Inferior parietal cortex (tissue), 1 donor: Measurements from ENCODE around the gene HP1BP3.

Experiments used
- DNase-seq: peaks from one replicate; pipeline ENCODE4 v3.0.0-alpha.2; 2016; ENCODE audit errors: extremely low spot score

Gene HP1BP3

DNA sequence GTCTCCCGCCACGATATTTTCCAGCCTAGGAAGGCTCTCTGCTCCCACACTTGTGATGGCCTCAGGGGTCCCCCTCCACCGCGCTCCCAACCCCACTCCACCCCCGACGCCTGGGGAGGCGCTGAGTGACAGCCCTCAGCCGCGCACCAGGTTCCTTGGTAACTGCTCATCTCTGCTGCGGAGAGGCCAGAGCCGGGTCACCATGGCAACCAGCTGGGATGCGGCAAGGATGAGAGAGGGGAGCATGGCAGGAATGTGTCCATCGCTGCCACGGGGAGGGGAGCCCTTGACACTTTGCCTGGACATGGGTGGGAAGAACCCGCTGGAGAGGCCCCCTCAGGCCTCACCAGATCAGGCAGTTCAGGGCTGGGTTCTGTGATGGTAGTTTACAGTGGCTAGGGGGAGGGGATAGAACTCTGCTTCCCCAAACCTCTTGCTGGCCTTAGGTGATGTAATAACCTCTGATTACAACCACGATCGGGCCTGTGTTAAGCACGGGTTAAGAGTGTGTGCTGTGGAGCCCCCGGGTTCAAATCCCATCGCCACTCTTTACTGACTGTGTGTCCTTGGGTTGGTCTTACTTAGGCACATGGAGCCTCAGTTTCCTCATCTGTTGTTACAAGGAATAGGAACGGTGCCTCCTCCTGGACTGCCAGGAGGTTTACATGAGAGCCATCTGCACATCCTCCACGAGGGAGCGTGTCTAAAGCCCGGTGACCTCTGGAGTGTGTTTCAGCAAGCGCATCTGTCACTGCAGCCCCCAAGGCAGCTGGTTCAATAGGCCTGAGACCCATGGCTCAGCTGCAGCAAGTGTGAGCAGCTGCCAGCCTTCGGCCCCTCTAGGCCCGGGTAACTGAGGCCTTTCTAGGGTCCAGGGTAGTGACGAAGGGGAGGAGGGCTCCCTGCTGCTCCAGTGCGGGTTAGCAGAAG lies 75.6 kb downstream of the HP1BP3 start:
- no peak for DNase-seq

DNA sequence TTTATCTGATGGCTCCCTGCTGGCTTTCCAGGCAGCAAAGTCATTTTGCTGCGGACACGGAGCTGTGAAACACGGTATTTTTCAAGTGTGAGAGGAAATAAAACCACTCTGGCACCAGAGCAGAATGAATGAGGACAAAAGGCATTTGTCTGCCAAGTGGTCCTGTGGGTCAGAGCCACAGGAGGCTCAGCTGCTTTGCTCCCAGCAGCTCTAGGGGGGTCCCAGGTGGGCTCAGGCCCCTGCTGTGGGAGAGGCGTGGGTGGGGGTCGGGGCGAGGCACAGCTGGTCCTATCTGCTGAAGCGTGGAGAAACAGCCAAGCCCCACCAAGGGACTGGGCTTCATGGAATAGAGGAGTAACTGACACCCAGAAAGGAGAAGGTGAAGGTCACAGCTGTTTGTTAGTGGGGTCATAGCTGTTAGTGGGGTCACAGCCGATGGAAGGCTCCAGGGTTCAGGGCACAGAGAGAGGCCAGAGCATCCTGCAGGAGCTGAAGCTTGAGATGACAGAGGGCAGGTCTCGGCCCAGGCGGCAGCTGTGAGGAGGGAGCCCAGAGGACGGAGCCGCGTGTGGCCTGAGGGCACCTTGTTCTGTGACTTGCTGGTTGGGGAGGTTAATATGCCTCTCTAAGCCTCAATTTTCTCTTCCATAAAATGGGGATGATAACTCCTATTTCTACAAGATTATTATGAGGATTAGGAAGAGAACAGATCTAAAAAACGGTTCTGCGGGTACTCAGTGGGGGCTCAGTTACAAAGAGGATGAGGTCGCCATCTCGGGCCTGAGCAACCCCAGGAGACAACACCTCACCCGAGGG lies 76.4 kb downstream of the HP1BP3 start:
- no peak for DNase-seq

DNA sequence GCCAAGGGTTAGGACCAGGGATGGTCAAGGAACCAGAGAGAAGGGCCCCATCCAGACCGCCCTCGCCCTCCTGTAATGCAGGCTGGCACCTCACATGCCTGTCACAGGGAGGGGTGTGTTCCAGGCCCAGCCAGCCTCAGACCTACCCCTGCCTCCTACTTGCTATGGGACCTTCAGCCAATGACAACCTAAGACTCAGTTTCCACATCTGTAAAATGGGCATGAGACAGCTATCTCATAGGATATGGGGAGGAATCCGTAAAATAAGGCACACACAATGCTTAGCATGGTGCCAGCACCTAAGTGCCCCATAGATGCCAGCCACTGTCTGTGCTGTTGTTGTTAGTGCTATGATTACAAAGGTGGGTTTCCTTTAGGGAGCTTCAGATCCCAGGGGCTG lies 77.2 kb downstream of the HP1BP3 start:
- no peak for DNase-seq

DNA sequence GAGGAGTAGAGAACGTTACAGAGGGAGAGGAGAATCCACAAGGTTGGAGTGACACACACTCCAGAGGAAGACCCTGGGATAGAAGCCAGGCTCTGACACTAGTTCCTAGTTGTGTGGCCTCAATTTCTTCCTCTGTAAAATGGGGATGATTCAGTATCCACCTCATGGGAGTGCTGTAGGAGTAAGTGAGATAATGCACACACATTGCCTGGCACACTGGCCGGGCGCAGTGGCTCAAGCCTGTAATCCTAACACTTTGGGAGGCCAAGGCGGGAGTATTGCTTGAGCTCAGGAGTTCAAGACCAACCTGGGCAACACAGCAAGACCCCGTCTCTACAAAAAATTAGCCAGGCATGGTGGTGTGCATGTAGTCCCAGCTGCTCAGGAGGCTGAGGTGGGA lies 78.2 kb downstream of the HP1BP3 start:
- no peak for DNase-seq

DNA sequence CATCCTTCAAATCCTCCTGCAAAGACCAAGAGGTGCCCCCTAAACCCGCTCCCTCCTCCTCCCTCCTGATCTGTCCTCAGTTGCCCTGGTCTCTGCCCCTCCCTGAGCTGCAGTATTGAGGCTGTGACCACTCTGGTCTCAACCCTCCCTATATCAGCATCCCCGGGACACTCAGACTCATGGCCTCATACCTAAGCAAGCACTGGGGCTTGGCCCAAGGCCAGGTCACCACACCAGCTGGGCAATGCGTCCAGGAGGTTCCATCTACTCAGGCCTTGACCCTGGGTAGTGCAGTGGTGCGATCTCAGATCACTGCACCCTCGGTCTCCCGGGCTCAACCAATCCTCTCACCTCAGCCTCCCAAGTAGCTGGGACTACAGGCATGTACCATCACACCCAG lies 79.0 kb downstream of the HP1BP3 start:
- no peak for DNase-seq

DNA sequence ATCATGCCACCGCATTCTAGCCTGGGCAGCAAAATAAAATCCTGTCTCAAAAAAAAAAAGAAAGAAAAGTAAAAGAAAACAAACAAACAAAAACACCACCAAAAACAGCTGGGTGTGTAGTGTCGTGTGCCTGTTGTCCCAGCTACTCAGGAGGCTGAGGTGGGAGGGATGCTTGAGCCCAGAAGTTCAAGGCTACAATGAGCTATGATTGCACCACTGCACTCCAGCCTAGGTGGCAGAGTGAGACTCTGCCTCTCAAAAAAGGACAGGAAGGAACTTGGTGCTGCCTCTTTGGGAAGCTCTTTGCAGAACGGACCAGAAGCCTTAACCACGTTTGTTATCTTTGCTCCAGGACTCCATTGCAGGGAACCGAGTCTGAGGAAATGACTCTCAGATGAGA lies 80.3 kb downstream of the HP1BP3 start:
- DNase-seq, result no peak

DNA sequence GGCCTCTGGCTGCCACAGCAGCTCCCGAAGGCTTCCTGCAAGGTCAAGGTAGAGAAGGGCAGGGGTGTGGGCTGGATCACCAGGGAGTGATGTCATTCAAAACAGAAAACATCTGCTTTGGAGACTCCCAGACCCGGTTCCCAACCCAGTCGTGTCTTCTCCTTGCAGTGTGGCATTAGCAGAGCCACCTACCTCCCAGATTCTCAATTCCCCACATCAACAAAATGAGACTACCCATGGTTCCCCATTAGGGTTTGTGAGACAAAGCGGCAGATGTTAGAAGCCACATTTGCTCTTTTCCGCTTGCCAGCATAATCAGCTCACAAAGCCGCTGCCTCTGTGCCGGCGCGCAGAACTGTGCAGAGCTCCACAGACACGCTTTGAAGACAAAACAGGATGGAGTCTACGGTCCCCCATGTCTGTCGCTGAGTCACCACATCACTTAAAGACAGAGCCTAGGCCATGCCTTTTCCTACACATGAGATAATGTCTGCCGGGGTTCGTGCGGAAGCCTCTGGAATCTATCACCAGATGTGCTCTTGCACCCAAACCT lies 81.8 kb downstream of the HP1BP3 start:
- DNase-seq, result peak; percentile 17

DNA sequence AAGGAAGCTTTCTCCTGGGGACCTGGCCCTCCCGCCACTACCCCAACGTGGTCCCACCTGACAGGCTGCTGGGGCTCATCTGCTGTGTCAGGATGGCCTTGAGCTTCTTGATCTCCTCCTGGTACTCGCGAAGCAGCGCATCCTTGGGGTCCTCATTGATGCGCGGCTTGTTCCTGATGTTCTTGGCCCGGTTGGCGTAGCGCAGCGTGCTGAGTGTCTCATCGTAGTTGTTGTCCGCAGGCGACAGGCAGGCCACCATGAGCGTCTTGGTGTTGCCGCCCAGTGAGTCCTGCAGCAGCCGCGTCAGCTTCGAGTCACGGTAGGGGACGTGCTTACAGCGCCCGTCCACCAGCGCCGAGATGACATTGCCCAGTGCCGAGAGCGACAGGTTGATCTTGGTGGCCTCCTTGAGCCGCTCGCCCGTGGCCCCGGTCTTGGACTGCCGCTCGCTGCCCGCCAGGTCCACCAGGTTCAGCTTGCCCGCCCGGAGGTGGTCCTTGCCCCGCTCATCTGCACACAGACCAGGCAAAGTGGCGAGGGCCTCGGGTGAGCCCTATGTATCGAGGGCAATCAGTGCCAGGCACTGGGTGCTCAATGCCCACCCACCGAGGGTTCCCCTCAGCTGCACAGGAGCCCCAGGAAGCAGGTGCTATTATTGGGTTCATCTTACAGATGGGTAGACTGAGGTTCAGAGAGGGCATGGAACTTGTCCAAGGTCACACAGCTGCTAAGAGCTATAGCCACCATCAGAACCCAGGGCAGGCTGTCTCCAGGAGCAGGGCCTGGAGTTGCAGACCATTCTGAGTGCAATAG lies 82.5 kb downstream of the HP1BP3 start:
- DNase-seq, result no peak

DNA sequence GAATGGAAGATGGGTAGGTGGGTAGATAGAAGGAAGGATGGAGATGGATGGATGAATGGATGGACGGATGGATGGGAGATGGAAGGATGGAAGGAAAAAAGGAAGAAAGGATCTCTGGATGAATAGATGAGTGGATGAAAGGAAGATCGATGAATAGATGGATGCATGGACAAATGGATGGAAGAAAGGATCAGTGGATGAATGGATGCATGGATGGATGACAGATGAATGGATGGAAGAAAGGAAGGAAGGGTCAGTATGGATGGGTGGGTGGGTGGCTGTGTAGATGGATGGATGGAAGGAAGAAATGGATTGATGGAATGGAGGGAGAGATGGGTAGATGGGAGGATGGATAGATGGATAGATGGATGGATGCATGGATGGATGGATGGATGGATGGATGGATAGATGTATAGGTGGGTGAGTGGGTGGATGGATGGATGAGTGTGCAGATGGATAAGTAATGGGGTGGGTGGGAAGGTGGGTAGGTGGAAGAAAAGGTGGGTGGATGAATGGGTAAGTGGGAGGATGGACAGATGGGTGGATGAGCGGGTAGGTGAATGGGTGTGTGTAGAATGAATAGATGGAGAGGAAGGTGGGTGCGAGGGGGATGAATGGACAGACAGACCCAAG lies 83.9 kb downstream of the HP1BP3 start:
- no peak for DNase-seq

DNA sequence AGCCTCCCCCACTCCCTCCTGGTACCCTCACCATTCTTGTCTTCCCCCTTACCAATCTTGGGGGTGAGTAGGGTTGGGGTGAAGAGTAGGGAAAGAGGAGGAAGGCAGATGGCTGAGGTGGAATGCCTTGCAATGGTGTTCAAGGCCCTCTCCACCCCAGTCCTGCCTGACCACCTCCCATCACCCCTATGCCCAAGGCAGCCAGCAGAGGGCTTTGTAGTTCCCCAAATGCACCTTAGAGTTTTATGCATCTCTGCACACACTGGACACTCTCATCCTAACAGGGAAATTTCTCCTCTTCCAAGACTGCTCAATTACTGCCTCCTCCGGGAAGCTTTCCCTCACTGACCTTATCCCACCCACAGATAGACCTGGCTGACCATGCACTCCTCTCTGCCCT lies 84.7 kb downstream of the HP1BP3 start:
- DNase-seq, result no peak

DNA sequence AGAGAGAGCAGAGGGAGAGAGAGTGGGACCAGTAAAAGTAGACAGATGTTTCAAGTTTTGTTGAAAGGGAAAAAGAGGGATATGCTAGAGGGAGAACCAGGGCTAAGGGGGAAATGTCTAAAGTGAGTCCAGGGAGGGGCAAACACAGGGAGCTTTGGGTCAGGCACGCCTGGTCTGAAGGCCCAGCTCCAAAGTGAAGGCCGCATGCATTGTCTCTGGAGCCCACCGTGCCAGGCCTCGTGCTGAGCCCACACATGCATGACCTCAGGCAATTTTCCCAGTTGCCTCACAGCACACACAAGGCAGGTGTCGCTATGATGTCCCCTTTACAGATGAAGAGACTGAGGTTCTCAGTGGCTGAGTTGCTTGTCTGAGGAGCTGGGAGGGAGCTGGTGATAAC lies 85.3 kb downstream of the HP1BP3 start:
- no peak for DNase-seq

DNA sequence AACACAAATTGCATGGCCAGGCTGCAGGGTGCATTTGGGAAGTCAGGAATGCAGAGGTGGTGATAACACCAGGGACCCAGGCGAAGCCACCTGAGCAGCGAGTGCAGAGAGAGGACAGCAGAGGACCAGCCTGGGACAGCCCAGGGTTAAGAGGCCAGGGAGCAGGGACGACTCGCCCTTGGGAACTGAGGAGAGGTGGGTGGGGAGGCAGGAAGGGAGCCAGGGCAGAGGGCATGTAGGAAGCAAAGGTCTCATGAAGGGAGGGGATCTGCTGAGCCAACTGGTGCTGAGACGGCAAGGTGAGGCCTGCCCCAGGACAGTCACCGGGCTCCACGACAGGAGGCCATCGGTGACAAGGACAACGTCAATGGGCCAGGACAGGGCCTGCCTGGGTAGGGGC lies 85.7 kb downstream of the HP1BP3 start:
- no peak for DNase-seq

DNA sequence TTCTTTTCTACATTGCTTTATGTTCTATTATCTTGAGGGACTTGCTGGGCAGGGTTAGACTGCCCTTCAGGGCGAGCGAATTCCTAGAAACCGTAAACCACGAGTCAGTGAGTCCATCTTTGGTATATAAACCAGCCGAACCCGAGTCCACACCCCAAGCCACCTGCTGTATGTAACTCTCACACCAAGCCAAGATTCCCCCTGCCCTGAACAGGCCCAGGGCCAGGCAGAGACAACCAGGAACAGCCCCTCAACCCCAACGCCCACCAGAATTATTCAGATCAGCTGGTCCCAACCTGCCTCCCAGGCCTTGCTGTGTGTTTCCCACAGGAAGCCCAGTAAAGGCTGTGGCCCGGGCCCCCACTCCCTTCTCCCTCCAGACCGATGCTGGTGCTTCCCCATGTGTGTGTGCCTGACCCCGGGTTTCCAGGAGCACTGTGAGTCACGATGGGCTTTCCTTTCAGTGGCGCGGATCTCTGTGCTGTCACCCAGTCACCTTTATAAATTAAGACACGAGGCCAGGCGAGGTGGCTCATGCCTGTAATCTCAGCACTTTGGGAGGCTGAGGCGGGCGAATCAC lies 86.4 kb downstream of the HP1BP3 start:
- DNase-seq, result no peak

DNA sequence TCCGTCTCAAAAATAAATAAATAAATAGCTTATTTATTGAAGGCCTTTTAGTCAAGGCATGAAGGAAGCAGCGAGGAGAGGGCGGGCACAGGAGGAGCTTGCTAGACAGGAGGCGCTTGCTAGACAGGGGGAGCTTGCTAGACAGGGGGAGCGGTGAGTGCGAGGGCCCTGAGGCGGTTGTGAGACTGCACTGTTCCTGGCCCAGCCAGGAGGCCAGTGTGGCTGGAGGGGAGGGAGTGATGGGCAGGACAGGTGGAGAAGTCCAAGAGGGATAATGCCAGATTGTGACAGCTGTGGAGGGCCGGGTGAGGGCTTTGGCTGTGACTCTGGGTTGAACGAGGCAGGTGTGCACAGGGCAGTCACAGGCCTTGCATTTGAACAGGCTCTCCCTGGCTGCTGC lies 87.5 kb downstream of the HP1BP3 start:
- DNase-seq, result no peak

DNA sequence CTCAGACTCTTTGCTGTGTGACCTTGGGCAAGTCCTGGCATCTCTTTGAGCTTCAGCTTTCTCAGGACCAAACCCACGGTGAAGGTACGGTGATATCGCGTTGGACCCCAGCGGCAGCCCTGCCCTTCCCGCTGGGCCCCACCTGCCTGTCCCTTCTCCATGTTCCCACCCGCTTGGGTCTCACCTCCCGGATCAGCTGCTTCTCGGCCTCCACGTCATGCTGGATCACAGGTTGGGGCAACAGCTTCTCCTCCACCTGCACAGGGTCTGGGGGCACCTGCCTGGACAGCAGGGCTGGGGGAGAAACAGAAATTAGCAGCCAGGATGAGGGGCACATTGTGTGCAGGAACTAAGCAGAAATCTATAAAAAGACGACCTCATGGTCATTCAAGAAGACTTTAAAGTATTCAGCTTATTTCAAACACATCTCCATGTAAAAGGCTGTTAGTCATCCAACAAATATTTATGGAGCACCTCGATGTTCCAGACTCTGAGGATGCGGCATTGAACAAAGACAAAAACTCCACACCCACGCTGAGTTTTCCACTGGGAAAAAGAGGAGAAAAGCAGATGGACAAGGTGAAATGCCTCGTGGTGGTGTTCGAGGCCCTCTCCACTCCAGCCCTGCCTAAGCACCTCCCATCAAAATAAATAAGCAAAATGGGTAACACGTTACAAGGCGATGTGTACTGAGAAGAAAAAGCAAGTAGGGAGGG lies 88.8 kb downstream of the HP1BP3 start:
- no peak for DNase-seq

DNA sequence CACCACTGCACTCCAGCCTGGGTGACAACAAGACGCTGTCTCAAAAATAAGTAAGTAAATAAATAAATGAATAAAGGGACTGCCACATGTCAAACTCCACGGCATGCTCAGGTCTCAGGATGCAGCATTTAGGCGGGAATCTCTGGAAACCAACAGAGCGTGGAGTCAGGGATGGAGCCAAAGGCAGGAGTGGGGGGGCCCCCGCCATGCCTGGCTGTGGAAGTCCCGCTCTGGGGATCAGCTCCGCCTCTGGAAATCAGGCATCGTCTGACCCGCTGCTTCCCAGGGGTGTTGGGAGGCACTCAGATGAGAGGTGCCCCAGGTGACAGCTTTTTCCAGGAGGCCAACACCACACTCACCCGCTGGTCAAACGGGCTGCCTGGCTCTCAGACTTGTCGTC lies 89.5 kb downstream of the HP1BP3 start:
- DNase-seq, result no peak

DNA sequence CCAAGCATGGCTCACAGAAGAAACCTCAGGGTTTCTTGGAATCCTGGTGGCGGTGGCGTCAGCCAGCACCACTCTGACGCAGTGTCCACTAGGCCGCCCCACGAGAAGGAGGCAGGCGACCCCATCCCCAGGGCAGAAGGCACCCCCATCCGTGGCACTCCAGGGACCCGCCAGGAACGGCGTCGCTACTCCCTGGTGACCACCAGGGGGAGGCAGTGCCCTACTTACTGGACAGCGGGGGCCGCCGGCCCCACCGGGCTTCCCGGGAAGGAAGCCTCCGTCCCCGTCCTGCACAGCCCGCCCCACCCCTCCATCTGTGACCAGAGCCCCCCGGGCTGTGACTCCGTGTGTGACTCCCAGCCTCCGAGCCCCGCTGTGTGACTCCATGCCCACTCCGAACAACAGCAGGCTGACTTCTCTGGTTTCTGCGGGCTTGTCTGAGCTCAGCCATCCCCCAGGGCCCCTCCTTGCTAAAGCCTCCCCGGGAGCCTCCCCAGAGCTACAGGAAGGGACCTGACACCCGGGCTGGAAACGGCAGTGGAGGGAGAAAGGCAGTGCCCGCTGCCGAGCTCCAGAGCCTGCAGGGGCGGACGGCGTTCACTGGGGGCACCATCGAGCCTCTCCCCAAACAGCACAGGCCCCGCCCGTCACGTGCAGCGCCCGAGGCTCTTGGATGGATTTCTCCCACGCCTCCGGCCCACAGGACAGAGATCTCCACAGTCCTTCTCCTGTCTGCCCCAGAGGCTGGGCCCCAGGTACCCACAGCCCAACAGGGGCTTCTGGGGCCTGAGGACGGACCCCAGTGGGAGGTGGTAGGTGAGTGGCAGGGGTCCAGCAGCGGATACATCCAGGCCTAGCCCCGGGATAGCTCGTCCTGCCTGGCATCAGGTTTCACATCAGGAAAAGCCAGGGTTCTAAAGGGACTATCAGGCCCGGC lies 90.4 kb downstream of the HP1BP3 start:
- DNase-seq, result peak; percentile 83

DNA sequence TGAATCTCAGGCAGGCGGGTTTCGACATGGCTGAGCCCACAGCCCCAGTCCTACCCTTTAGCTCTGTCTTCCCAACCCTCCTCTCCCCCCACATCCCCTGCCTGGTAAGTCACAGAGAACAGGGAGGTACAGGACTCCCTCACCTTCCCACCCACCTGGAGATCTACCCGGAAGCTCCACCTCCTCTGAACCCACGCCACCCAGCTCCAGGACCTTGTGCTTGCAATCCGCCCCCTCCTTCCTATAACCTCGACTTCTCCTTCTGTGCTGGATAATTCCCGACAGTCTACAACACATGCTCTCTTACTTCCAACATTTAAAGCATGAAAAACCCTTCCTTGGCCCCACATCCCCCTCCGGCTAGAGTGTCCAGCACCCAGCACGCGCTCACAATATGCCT lies 91.6 kb downstream of the HP1BP3 start:
- no peak for DNase-seq

DNA sequence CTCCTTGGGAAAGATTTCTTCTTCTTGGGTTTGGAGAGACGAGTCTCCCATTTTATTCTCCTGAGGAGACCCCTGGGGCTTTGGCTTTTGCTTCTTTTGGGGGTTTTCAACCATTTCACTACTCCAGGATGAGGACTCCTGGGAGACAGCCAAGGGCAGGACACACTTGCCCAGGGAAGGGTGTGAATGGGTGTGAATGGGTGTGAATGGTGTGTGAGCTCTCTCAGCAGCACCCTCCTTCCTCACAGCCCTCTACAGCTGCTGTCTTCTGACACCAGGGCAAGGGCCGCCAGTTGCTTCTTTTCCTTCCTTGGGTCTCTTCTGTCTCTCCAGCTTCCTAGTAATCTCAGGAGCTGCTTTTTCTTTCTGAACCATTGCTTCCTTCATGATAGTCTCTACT lies 93.5 kb downstream of the HP1BP3 start:
- DNase-seq, result no peak
